MM.1S (cell line): ENCODE measurements around the gene MS4A15.

Experiments
- EZH2 ChIP-seq: fragments of 300-600 bp; sonication (generic); optimal IDR thresholded peaks from 2 replicates; pipeline ENCODE3; 2017; ENCODE audit warnings: low read depth, mild to moderate bottlenecking, antibody characterized with exemption, low read length, mixed read lengths
- TF ChIP-seq, protein P1 (sequence below): fragments of 300-600 bp; sonication (generic); IDR thresholded peaks from 2 replicates; pipeline ENCODE4 v1.5.1; 2016; ENCODE audit warnings: antibody characterized with exemption, low read length, mixed read lengths

DNA sequence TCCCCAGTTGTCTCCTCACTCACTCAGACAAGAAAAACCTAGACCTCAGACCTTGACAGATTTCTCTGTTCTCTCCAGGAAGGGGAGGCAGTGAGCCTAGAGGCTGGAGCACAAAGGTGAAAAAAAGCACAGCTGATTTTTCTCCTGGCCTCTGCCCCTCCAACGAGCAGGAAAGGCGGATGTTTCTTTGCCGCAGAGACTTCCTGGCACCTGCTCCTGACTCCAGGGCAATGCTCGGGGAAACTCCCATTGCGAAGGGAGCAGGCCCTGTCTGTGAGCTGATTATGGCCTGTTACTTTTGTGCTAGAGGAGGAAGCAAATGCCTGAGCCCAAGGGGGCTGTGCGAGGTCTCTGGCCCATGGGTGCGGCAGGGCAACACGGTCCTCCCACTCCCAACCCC, 53.9 kb downstream of the MS4A15 start:
- TF ChIP-seq, protein P1, sequence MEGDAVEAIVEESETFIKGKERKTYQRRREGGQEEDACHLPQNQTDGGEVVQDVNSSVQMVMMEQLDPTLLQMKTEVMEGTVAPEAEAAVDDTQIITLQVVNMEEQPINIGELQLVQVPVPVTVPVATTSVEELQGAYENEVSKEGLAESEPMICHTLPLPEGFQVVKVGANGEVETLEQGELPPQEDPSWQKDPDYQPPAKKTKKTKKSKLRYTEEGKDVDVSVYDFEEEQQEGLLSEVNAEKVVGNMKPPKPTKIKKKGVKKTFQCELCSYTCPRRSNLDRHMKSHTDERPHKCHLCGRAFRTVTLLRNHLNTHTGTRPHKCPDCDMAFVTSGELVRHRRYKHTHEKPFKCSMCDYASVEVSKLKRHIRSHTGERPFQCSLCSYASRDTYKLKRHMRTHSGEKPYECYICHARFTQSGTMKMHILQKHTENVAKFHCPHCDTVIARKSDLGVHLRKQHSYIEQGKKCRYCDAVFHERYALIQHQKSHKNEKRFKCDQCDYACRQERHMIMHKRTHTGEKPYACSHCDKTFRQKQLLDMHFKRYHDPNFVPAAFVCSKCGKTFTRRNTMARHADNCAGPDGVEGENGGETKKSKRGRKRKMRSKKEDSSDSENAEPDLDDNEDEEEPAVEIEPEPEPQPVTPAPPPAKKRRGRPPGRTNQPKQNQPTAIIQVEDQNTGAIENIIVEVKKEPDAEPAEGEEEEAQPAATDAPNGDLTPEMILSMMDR, result no peak
- TF ChIP-seq EZH2, result no peak
